Measurements from ENCODE around the gene ASAP2.

The ASAP2 gene

DNA sequence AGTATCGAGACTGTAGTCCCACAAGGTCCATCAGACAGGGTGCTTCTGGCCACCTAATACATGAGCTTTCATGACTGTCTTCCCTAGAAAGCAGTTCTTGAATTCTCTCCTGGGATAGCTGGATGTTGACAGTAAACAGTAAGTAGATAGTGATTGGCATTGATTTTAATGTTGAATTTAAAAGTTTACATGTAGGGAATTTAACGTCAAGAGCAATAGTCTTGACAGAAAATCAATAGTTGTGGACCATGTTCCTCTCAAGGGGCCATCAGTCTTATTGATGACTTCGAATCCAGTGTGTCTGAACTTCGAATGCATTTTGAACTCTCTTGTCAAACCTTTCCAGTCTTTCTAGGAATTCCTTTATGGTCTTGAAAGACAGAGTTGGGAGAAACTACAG is 152.9 kb downstream of the ASAP2 start:
- DNase-seq = no peak

DNA sequence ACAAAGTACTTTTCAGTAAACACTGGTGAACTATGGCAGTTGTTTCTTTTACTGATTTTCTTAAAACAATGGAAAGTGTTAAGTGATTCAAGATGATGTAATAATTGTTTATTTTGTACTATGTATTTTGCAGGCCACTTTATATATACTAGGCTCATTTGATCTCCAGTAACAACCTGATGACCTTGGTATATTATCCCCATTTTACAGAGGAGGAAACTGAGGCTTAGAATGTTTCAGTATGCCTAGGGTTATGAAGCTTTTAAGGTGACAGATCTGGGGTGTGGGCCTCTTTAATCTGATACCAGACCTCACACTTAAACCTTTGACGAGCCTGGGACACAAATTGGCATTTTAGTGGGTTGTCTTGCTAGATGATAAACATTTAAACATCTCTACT is 153.5 kb downstream of the ASAP2 start:
- no peak for DNase-seq

DNA sequence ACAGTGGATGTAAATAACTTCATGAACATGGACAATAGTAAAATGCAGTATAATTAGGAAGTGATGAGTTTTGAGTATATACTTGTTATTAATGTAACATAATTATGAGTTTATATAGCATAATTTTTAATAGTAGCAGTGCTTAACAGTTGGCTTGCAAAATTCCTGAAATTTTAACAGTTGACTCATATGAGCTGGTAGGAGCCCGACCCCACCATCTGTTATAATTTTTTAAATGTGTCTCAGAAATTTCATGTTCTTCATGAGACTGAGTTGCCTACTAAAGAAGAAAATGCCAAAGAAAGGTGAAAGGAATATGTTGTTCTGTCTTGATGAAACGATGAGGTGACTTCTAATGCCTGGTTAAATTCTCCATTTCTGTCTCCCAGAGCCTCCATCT is 154.1 kb downstream of the ASAP2 start:
- no peak for DNase-seq

DNA sequence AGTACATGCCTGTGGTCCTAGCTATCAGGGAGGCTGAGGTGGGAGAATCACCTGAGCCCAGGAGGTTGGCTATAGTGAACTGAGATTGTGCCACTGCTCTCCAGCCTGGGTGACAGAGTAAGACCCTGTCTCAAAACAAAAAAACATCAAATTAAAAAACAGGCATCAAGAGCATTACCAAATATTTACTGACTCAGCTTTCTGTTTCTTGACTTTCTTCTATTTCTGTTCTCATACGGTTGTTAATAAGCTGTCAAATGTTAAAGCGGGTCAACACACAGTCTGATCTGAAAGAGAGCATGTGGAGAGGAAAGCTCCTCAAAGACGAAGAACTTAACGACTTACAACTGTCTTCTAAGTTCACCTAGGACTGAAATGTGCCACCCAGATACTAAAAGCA is 157.8 kb downstream of the ASAP2 start:
- DNase-seq = no peak

DNA sequence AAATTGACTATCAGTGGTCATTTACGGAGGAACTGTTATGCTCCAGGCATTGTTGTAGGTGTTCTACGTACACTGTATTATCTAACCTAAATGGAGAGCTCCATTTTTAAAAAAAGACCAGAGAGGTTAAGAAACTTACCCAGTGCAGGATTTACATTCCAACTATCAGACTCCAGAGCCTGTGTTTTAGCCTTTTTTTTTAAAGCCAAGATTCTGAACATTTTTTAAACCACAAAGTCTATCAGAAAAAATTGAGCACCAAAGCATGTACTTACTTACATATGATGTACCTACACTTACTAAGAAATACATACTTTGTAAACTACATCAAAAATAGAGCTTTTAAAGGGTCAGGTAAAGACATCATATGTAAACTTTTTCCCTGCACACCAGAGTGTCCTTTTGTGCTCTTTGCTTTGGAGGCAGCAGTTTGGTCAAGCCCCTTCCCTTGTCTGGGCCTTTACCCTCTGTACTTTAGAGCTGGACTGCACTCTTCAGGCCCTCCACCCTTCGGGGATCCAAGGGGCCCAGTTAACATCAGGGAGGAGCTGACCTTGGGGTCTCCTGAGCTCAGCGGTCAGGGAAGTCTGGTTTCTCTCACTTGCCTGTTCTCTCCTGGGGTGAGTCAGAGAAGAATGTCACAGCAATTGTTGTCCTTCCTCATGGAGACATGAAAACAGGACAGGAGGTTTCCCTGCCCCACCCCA is 158.3 kb downstream of the ASAP2 start:
- no peak for DNase-seq

DNA sequence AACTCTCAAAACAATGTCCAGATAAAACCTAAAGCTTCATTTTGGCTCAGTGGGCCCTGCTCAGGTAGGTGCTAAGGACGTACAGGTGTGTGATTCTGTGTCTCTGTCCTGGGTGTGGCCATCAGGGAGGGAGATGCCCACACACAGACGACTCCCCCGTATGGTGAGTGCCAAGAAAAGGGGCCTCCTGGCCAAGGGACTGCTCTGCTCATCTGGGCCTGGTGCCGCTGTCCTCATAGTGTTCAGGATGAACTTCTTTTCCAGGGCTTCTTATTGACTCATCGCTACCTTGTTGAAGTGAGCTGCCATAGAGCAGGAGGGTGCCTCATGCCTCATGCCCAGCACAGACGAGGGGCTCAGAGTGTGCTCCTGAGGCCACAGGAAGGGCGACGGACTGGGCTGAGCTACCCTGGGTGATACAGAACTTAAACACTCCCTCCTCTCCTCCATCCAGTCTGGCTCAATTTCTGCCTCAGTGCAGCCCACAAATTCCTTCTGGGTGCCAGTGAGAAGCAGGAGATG is 158.9 kb downstream of the ASAP2 start:
- no peak for DNase-seq

DNA sequence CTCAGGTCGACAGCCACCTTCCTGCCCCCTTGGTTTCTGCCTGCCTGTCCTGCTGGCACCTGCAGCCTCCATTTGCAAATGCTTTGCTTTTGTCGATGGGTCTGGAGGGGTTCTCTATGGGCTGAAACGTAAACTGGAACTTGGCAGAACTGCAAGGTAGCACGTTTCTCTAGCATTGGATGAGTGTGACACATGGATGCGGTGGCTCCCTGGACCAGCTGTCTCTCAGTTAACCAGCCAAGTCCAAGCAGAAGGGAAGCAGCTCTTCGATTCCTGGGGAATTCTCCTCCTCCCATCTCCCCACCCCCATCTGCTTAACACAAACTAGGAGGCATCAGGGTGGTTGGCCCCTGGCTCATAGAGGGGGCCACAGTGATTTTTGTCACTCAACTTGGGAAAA is 159.4 kb downstream of the ASAP2 start:
- DNase-seq = no peak

DNA sequence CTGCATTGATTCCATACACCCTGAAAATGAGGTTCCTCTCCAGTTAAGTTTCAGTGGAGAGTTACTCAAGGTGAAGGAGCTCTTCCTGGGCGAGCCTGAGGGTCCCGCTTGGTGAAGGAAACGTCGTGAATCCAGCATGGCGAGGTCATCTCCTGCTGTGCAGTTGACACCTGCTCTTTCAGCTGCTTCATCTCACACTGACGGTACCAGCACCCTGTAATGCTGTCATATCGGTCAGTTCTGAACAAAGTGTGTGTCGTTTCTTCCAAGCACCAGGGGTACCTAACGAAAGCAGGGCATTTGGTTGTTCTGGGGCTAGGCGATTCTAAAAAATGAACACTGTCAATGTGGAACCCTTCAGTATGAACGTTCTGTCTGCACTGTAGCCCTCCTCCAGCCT is 164.1 kb downstream of the ASAP2 start:
- no peak for DNase-seq

DNA sequence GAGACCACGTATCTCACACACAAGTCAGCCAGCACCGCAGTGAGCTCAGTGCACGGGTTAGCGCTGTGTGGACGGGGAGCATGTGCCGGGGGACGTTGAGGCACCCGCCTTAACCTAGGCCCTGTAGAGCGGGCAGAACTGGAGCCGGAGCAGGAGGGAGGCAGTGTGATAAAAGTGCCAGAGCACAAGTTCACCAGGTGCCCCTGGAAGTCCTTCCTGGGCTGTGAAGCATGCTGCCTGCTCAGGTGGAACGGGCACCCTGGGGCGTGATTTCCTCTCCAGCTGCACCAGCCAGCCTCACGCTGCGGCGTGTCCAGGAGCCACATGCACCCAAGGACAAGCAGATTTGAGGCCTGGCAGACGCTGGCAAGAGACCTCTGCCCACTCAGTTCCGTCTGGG is 166.4 kb downstream of the ASAP2 start:
- DNase-seq = no peak

DNA sequence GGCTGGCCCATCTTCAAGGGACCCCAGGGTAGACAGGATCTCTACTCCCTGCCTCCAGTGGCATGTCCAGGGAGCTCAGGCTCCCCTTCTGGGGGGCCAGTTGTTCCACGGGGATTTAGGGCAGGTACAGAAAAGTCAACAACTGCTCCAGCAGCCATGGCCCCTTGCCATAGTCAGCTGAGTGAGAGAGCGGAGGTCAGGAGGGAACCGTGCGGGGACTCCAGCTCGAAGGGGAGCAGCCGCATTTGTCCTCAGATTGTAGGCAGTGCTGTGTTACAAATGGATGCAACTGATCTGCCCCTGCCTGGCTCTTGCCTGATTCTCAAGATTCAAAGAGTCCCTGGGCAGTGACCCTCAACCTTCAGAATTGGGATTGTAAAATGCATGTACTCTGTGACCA is 166.9 kb downstream of the ASAP2 start:
- no peak for DNase-seq

DNA sequence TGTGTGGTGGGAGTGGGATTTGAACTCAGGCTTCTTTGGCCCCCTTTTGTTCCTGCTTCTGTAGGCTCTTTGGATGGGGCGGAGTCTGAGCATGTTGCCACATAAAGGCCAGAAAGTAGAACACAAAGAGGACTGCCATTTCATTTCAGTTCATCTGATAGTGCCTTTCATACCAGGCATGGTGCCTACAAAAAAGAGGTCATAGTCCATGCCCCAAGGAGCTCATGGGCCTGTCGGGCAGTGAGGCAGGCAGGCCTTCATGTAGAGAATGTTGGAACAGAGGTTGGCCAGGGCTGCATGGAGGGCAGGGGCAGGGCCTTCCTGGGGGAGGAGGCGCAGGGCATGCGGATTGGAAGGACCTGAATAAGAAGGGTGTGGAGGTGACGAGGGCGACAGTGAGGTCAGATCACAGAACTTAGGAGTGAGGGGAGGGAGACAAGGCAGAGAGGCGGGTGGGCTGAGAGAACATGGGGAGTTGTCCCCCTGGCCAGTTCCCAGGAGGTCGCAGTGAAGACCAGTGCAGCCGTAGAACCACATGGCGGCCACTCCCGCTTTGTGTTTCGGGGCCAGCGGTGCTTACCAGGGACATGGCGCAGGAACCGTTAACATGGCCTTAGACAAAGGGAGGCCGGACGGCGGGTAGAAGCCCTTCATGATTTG is 167.6 kb downstream of the ASAP2 start:
- DNase-seq = no peak

DNA sequence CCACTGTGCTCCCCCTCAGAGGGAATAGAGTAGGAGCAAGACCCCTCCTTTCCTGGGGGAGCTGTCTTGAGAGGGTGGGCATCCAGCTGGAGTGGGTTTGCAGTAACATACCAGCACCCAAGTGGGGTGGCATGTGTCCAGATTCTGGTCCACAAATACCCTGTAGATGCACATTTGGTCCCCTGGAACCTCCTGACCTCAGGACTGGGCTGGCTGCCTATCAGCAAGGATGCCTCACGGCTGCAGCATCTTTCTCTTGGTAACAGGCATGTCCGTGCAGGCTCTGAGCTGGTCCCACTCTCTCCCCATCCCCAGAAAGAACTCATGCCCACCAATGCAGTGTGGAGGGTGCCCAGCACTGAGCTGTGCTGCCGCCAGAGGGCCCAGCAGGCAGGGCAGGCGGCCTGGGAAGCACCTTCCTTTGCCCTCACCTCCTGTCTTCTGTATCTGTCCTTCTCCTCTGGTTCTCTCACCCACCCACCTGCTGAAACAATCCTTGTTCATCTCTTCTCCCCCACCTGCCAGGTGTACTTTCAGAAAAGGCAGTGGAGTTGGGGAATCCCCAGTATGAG is 169.3 kb downstream of the ASAP2 start:
- DNase-seq = no peak

DNA sequence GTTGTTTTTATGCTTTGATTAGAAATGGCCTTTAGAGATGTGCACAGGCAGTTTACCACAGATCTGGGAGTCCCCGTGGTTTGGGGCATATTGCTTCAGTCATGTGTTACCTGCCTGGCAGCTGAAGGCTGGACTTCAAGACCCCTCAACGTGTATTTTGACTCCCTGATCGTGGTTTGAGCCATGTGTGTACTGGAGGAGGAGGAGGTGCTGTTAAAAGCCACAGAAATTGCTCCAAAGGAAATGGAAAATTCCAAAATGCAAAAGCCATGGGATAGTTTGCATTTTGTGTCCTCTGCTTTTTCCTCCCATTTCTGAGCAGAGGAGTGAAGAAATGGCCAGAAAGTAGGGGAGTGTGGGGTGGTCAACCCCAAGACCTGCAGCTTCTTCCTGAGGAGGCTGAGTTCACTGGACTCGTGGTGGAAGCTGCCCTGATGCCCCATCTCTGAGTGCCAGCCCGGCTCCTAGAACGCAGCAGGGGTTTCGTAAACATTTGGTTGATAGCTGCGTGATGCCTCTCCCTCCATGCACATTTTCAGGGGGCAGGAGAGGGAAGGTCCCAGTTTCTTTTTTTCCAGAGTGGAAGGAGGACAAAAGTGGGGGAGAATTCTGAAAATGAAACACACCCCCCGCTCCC is 171.0 kb downstream of the ASAP2 start:
- DNase-seq = no peak

DNA sequence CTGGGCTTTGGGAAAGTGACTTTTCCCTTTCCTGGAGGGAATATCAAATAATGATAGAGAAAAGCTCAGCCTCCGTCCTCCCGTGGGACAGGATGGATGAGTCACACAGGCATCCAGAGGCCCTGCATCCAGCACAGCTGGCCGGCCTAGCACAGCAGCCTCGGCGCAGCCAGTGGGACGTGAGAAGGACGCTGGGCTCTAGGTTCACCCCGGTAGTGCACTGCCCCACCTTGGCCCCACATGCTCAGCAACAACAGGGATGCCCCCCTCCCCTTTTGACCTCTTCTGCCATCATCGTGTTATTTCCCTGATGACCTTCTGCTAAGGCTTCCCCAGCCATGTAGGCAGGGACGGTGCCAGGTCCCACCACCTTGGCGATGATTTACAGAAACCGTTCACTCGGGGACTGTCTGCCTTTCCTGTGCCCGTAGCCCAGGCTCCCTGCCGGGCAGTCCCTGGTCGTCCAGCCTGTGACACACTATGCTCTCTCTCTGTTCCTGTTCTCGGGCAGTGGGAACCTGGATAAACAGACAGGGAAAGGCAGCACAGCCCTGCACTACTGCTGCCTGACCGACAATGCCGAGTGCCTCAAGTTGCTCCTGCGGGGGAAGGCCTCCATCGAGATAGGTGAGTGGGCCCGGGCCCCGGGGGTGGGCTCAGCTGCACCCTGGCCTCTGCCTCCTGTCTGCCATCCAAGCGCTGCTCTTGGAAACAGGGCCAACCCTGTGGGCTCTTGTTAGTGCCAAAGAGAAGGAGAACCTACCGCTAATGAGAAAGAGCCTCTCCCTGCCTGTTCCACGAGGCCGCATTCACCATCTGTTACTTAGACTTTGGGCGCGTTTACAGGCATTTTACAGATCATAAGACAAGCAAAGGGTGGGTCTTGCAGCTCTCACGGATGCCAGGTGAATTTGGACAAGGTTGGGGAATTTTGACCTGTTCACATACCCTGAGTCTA is 172.1 kb downstream of the ASAP2 start:
- DNase-seq = no peak

DNA sequence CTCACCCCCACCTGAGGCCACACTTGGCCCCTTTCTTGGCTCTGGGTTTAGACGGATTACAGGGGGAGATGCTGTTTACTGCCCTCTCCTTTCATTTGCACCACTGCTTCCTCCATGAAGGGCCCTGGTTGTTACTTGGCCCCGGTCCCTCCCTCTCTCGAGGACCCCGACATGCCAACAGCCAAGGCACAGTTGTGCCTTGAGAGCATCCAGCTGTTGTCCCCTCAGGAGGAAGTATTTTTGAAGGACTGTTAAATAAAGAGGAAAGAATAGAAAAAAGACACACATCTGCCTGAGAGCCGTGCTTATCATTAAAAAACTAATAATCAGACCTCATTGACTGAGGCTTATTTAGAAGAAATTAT is 172.8 kb downstream of the ASAP2 start:
- DNase-seq = no peak

DNA sequence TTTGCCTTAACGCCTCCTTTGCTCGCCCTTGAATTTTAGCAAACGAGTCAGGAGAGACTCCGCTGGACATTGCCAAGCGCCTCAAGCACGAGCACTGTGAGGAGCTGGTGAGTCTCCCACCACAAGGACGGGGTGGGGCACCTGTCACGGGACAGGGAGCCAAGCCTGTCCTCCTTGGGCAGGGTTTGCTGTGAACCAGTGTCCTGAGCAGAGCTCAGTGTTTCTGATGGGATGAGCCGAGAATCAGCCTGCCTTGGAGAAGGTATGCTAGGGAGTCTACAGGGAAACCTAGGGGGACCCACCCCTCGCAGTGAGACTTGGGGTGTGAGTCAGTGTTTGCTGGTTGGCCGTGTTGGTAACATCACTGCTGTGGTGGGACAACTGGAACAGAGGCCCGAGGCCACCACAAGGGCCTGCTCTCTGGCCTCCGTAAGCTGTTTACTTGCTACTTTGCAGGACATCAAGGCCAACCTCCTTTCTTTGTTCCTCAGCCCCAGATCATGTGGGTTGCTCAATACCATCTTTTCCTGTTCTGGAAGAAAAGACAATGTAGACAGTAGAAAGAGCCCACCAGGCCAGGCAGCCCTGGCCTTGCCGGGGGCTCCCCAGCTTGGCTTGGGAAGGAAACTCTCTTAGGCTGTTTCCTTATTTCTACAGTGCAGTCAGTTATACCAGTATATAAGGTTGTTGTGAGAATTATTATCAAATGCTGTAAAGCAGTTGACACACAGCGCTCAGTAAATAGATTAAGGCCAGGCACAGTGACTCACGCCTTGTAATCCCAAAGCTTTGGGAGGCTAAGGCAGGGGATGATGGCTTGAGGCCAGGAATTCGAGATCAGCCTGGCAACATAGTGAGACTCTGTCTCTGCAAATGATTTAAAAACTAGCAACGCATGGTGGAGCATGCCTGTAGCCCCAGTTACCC is 174.4 kb downstream of the ASAP2 start:
- no peak for DNase-seq

DNA sequence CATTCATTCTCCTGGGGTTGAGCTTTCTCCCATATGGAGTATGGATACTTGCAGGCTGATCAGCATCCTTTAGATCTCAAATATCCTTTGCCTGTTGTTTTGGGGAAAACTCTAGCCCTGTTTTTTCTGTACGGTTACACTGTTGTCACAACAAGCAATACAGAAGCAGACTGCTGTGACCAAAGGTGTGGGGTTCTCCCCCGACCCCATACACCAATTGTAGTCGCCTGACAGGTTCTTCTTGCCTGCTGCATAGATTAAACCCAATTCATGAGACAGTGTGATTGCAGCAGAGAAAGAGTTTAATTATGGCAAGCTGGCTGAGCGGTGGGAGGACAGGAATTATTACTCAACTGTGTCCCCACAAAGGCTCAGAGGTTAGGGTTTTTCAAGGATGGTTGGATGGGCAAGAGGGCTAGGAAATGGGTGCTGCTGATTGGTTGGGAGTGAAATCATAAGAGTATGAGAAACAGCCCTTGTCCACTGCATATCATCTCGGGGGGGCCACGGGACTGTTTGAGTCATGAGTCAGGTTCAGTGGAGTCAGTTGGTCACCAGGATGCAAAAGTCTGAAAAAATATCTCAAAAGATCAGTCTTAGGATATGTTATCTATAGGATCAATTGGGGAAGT is 176.1 kb downstream of the ASAP2 start:
- DNase-seq = no peak

DNA sequence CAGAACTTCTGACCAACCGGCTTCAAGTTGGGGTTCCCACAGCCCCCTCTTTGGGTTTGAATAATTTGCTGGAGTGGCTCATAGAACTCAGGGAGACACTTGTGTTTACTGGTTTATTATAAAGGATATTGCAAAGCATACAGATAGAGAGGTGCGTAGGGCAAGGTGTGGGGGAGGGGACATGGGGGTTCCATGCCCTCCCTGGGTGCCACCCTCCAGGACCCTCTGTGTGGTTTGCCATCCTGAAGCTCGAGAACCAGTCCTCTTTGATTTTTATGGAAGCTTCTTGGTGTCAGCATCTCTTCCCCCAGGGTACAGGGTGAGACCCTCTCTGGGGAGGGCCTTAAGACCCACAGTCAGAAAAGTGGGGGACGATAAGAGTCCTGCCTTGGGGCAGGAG is 177.9 kb downstream of the ASAP2 start:
- DNase-seq = no peak

DNA sequence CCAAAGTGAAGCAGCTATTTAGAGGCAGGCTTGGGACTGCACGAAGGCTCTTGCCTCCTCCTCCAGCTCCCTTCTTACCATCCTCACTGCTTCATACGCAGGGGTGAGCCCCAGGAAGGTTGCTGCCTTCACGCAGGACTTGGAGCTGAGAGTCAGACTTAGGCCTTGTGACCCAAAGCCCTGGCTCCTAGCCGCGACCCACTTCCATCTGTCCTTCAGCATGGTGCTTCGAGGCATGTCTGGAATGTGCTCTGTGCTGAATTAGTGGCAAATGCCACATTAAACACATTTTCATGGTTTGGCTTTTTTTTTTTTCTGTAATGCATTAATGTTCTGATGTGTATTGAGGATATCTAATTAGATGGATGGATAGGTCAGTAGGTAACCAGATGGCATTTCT is 179.2 kb downstream of the ASAP2 start:
- DNase-seq = no peak

DNA sequence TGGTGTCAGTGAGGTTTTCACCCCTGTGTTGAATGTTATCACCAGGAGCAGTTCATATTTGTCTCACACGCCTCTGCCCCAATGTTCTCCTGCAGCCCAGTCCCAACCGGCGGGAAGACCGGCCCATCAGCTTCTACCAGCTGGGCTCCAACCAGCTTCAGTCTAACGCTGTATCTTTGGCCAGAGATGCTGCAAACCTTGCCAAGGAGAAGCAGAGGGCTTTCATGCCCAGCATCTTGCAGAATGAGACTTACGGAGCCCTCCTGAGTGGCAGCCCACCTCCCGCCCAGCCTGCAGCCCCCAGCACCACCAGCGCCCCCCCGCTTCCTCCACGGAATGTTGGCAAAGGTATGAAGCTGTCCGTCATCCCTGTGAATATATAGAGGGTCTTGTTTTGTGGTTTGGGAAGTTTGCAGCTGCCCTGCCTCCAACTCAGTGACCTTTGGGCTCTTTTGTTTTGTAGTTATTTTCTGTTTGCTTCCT is 181.6 kb downstream of the ASAP2 start:
- DNase-seq = no peak

All from activated gamma-delta T cell treated with Interleukin-2 at 50 U/mL for 16 hours (primary cell).